GM23248 (cell line): ENCODE data around the gene CSNK2A1.

Experiments
- EZH2 ChIP-seq: fragments of 200-600 bp; sonication (generic); IDR thresholded peaks from 2 replicates; pipeline ENCODE4 v1.6.1; 2018; ENCODE audit warnings: antibody characterized with exemption, mild to moderate bottlenecking; ENCODE audit not compliant: insufficient read depth, poor library complexity, severe bottlenecking
- EZH2phosphoT487 ChIP-seq: fragments of 200-600 bp; sonication (generic); IDR thresholded peaks from 2 replicates; pipeline ENCODE4 v1.6.1; 2018; ENCODE audit warnings: antibody characterized with exemption, moderate library complexity, mild to moderate bottlenecking, low read depth; ENCODE audit not compliant: insufficient read depth

DNA sequence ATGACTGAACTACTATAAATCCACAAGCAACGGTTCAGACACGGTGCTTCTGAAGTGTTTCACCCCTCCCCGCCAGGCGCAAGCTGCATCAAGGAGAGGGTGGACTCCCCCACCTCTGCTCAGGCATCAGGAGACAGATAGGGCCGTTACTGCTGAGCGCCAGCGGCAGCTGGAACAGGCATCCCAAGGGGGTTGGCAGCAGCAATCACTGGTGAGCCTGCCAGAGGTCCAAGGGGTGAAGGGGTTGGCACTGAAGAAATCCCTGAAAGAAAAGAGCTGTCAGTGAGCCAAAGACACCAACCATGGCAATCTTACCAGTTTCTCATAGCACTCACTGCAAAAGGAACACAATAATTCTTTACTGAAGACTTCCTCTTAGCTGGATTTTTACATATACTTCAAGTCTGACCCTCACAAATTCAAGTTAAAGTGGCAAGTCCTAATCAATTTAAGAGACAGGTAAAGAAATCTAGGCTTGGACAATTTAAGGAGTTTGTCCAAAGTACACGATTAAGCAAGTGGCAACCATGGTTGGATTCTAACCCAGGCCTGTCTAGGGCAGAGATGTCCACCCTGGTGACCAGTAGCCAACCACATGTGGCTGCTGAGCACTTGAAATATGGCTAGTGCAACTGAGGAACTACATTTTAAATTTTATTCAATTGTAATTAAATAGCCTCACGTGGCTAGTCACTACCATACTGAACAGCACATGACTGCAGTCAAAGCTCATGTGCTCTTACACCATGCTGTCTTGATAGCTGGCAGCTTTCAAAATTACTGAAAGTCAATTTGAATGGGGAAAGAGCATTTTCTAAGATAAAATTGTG, 59.6 kb downstream of the CSNK2A1 start:
- TF ChIP-seq EZH2 (no peak), EZH2phosphoT487 (no peak)
